GM23338 (cell line): Measurements from ENCODE around the gene DPYSL3. TPM values are rescaled to one million over a fixed set of nuclear protein-coding genes. Genes with fewer than 3 reads are reported as not detected.

ENCODE experiments used
- ATAC-seq: fragments of 200-7000 bp; cut with Tn5 transposase; 3 replicates; pipeline ENCODE4 v1.9.1; 2020
- DNase-seq: peaks from one replicate; pipeline ENCODE4 v3.0.0-alpha.2; 2015; ENCODE audit warnings: low spot score
- H2AFZ ChIP-seq: fragments of 200-600 bp; sonication (generic); 2 replicates; pipeline ENCODE4 v1.8.0; 2016; ENCODE audit warnings: antibody characterized with exemption, mild to moderate bottlenecking, moderate library complexity
- H3F3A ChIP-seq: fragments of 200-600 bp; sonication (generic); replicated peaks from 2 replicates; pipeline ENCODE4 v1.8.0; 2017; ENCODE audit warnings: antibody characterized with exemption, mixed run types, low read depth
- H3K27ac ChIP-seq: fragments of 200-600 bp; sonication (generic); 2 replicates; pipeline ENCODE4 v1.6.1; 2016; ENCODE audit warnings: low read depth
- H3K27me3 ChIP-seq: fragments of 200-600 bp; sonication (generic); 2 replicates; pipeline ENCODE4 v1.8.0; 2016; ENCODE audit warnings: mild to moderate bottlenecking, mixed run types, moderate library complexity; ENCODE audit not compliant: insufficient read depth
- H3K36me3 ChIP-seq: fragments of 200-600 bp; sonication (generic); 2 replicates; pipeline ENCODE4 v1.8.0; 2016; ENCODE audit warnings: mild to moderate bottlenecking; ENCODE audit not compliant: insufficient read depth
- H3K4me1 ChIP-seq: fragments of 200-600 bp; sonication (generic); 2 replicates; pipeline ENCODE4 v1.8.0; 2016; ENCODE audit warnings: mild to moderate bottlenecking, moderate library complexity; ENCODE audit not compliant: insufficient read depth
- H3K4me2 ChIP-seq: fragments of 200-600 bp; sonication (generic); 2 replicates; pipeline ENCODE4 v1.7.1; 2017; ENCODE audit warnings: mixed run types
- H3K4me3 ChIP-seq: fragments of 200-600 bp; sonication (generic); 2 replicates; pipeline ENCODE4 v1.6.1; 2016; ENCODE audit warnings: mixed run types
- H3K79me2 ChIP-seq: fragments of 200-600 bp; sonication (generic); replicated peaks from 2 replicates; pipeline ENCODE4 v1.8.0; 2017; ENCODE audit warnings: mild to moderate bottlenecking; ENCODE audit not compliant: insufficient read depth
- H3K9me2 ChIP-seq: fragments of 200-600 bp; sonication (generic); 2 replicates; pipeline ENCODE4 v1.8.0; 2017; ENCODE audit not compliant: insufficient read depth
- H4K20me1 ChIP-seq: fragments of 200-600 bp; sonication (generic); replicated peaks from 2 replicates; pipeline ENCODE4 v1.8.0; 2017; ENCODE audit warnings: mild to moderate bottlenecking; ENCODE audit not compliant: insufficient read depth
- H3K27ac Mint-ChIP-seq: 2 replicates; pipeline ENCODE4 v1.8.0; 2020; ENCODE audit warnings: inconsistent platforms, mild to moderate bottlenecking, moderate library complexity, mixed read lengths
- H3K27me3 Mint-ChIP-seq: 3 replicates; pipeline ENCODE4 v1.8.0; 2022; ENCODE audit warnings: low read depth, mild to moderate bottlenecking, moderate library complexity, mixed read lengths, inconsistent platforms; ENCODE audit not compliant: insufficient read depth, poor library complexity
- H3K36me3 Mint-ChIP-seq: 3 replicates; pipeline ENCODE4 v1.8.0; 2021; ENCODE audit warnings: low read depth, mild to moderate bottlenecking, inconsistent platforms, moderate library complexity, mixed read lengths
- H3K4me1 Mint-ChIP-seq: 3 replicates; pipeline ENCODE4 v1.8.0; 2020; ENCODE audit warnings: mild to moderate bottlenecking, inconsistent platforms, mixed read lengths
- H3K4me3 Mint-ChIP-seq: 3 replicates; pipeline ENCODE4 v1.8.0; 2021; ENCODE audit warnings: moderate library complexity, mild to moderate bottlenecking, inconsistent platforms, mixed read lengths
- H3K9me3 Mint-ChIP-seq: 3 replicates; pipeline ENCODE4 v1.8.0; 2020; ENCODE audit warnings: moderate library complexity, mild to moderate bottlenecking, inconsistent platforms, mixed read lengths
- CREB1 ChIP-seq: fragments of 250-450 bp; sonication (Bioruptor Pico); IDR thresholded peaks from 2 replicates; pipeline ENCODE4 v1.5.0; 2020; ENCODE audit warnings: low read depth, mild to moderate bottlenecking, moderate library complexity
- ETS1 ChIP-seq: IDR thresholded peaks from 2 replicates; pipeline ENCODE4 v1.6.1; 2016; ENCODE audit warnings: antibody characterized with exemption
- EZH2 ChIP-seq: fragments of 200-600 bp; sonication (generic); IDR thresholded peaks from one replicate; pipeline ENCODE4 v1.8.0; 2017; ENCODE audit warnings: antibody characterized with exemption, mild to moderate bottlenecking, low read depth; ENCODE audit not compliant: unreplicated experiment
- EZH2phosphoT487 ChIP-seq: fragments of 200-600 bp; sonication (generic); IDR thresholded peaks from one replicate; pipeline ENCODE4 v1.8.1; 2018; ENCODE audit warnings: antibody characterized with exemption; ENCODE audit not compliant: unreplicated experiment
- JUNB ChIP-seq: IDR thresholded peaks from one replicate; pipeline ENCODE4 v1.6.1; 2016; ENCODE audit warnings: antibody characterized with exemption; ENCODE audit not compliant: unreplicated experiment
- NANOG ChIP-seq: IDR thresholded peaks from 2 replicates; pipeline ENCODE4 v1.6.1; 2016; ENCODE audit warnings: antibody characterized with exemption, borderline replicate concordance
- POLR2AphosphoS5 ChIP-seq: IDR thresholded peaks from 2 replicates; pipeline ENCODE4 v1.6.1; 2016; ENCODE audit warnings: antibody characterized with exemption, low read depth
- STAT1 ChIP-seq: IDR thresholded peaks from one replicate; pipeline ENCODE4 v1.6.1; 2016; ENCODE audit warnings: antibody characterized with exemption; ENCODE audit not compliant: unreplicated experiment
- ZNF114 ChIP-seq: fragments of 250-450 bp; sonication (Bioruptor Pico); IDR thresholded peaks from 2 replicates; pipeline ENCODE4 v1.5.0; 2020; ENCODE audit warnings: mild to moderate bottlenecking, moderate library complexity
- ZNF331 ChIP-seq: fragments of 250-450 bp; sonication (Bioruptor Pico); IDR thresholded peaks from 2 replicates; pipeline ENCODE4 v1.5.0; 2020; ENCODE audit warnings: low read depth, mild to moderate bottlenecking, moderate library complexity
- polyA plus RNA-seq: library from polyadenylated mRNA; unstranded; fragments of >200 nt; fragmentation: Nextera tagmentation; extraction: Ambion mirVana; gene quantifications from 2 replicates; pipeline ENCODE4 v1.2.1, GENCODE V29; 2016
- total RNA-seq: library from RNA; depleted of rRNA; stranded (reverse); fragments of >200 nt; shearing (Covaris generic); gene quantifications from 2 replicates; pipeline ENCODE4 v1.2.3, GENCODE V29; 2014
- TF ChIP-seq, protein P1 (sequence below), 2 experiments: fragments of 200-600 bp in 1 of 2; sonication (generic) in 1 of 2; conservative IDR thresholded peaks; 2 replicates each; pipeline versions ENCODE4 v1.5.1 to v1.6.1; 2016 to 2017; ENCODE audit warnings: antibody characterized with exemption in 2 of 2, low read depth in 2 of 2, mild to moderate bottlenecking in 2 of 2, moderate library complexity in 1 of 2
- TF ChIP-seq, protein P2 (sequence below): IDR thresholded peaks from one replicate; pipeline ENCODE4 v1.6.1; 2018; ENCODE audit warnings: antibody characterized with exemption; ENCODE audit not compliant: unreplicated experiment
- TF ChIP-seq, protein P3 (sequence below): fragments of 250-450 bp; sonication (Bioruptor Pico); IDR thresholded peaks from 2 replicates; pipeline ENCODE4 v1.5.0; 2020; ENCODE audit warnings: mild to moderate bottlenecking, moderate library complexity

DPYSL3 gene
- total and polyA plus RNA-seq, 2 experiments from 2014 or later: 97.6 to 455 TPM

- peak overlapping the region; percentile 95 for H3K4me2 ChIP-seq
- H2AFZ ChIP-seq: no peak overlapping the region
- Mint-ChIP-seq H3K9me3 (no peaks in the 10 kb centered on the region), H3K36me3 (peaks cover 8% of the 10 kb centered on the region), H3K4me1 (peaks cover 28% of the 10 kb centered on the region), H3K27me3 (peaks cover 14% of the 10 kb centered on the region), H3K4me3 (peak overlapping the region; percentile 90), H3K27ac (no peak overlapping the region)
- H3K4me1 ChIP-seq: peaks cover 28% of the 10 kb centered on the region
- peaks cover 6% of the 10 kb centered on the region; the same call in 1 of the 2 replicates for H3F3A ChIP-seq
- H3K4me3 ChIP-seq: peak overlapping the region; percentile 91
- ATAC-seq (no peak), DNase-seq (no peak)
- no peak for TF ChIP-seq ETS1
- TF ChIP-seq JUNB: no peak
- no peak for TF ChIP-seq NANOG
- TF ChIP-seq POLR2AphosphoS5: no peak
- TF ChIP-seq ZNF331 (CRISPR knock-in tag): no peak
- TF ChIP-seq, protein P1, sequence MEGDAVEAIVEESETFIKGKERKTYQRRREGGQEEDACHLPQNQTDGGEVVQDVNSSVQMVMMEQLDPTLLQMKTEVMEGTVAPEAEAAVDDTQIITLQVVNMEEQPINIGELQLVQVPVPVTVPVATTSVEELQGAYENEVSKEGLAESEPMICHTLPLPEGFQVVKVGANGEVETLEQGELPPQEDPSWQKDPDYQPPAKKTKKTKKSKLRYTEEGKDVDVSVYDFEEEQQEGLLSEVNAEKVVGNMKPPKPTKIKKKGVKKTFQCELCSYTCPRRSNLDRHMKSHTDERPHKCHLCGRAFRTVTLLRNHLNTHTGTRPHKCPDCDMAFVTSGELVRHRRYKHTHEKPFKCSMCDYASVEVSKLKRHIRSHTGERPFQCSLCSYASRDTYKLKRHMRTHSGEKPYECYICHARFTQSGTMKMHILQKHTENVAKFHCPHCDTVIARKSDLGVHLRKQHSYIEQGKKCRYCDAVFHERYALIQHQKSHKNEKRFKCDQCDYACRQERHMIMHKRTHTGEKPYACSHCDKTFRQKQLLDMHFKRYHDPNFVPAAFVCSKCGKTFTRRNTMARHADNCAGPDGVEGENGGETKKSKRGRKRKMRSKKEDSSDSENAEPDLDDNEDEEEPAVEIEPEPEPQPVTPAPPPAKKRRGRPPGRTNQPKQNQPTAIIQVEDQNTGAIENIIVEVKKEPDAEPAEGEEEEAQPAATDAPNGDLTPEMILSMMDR (conservative IDR thresholded peaks at IDR 0.05; ENCODE audit: low read depth in 2 of 2): no peak
- TF ChIP-seq ZNF114: no peak
- no peak for TF ChIP-seq CREB1
- TF ChIP-seq, protein P2, sequence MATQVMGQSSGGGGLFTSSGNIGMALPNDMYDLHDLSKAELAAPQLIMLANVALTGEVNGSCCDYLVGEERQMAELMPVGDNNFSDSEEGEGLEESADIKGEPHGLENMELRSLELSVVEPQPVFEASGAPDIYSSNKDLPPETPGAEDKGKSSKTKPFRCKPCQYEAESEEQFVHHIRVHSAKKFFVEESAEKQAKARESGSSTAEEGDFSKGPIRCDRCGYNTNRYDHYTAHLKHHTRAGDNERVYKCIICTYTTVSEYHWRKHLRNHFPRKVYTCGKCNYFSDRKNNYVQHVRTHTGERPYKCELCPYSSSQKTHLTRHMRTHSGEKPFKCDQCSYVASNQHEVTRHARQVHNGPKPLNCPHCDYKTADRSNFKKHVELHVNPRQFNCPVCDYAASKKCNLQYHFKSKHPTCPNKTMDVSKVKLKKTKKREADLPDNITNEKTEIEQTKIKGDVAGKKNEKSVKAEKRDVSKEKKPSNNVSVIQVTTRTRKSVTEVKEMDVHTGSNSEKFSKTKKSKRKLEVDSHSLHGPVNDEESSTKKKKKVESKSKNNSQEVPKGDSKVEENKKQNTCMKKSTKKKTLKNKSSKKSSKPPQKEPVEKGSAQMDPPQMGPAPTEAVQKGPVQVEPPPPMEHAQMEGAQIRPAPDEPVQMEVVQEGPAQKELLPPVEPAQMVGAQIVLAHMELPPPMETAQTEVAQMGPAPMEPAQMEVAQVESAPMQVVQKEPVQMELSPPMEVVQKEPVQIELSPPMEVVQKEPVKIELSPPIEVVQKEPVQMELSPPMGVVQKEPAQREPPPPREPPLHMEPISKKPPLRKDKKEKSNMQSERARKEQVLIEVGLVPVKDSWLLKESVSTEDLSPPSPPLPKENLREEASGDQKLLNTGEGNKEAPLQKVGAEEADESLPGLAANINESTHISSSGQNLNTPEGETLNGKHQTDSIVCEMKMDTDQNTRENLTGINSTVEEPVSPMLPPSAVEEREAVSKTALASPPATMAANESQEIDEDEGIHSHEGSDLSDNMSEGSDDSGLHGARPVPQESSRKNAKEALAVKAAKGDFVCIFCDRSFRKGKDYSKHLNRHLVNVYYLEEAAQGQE: no peak
- no peak for TF ChIP-seq EZH2phosphoT487
- TF ChIP-seq STAT1: no peak
- TF ChIP-seq, protein P3, sequence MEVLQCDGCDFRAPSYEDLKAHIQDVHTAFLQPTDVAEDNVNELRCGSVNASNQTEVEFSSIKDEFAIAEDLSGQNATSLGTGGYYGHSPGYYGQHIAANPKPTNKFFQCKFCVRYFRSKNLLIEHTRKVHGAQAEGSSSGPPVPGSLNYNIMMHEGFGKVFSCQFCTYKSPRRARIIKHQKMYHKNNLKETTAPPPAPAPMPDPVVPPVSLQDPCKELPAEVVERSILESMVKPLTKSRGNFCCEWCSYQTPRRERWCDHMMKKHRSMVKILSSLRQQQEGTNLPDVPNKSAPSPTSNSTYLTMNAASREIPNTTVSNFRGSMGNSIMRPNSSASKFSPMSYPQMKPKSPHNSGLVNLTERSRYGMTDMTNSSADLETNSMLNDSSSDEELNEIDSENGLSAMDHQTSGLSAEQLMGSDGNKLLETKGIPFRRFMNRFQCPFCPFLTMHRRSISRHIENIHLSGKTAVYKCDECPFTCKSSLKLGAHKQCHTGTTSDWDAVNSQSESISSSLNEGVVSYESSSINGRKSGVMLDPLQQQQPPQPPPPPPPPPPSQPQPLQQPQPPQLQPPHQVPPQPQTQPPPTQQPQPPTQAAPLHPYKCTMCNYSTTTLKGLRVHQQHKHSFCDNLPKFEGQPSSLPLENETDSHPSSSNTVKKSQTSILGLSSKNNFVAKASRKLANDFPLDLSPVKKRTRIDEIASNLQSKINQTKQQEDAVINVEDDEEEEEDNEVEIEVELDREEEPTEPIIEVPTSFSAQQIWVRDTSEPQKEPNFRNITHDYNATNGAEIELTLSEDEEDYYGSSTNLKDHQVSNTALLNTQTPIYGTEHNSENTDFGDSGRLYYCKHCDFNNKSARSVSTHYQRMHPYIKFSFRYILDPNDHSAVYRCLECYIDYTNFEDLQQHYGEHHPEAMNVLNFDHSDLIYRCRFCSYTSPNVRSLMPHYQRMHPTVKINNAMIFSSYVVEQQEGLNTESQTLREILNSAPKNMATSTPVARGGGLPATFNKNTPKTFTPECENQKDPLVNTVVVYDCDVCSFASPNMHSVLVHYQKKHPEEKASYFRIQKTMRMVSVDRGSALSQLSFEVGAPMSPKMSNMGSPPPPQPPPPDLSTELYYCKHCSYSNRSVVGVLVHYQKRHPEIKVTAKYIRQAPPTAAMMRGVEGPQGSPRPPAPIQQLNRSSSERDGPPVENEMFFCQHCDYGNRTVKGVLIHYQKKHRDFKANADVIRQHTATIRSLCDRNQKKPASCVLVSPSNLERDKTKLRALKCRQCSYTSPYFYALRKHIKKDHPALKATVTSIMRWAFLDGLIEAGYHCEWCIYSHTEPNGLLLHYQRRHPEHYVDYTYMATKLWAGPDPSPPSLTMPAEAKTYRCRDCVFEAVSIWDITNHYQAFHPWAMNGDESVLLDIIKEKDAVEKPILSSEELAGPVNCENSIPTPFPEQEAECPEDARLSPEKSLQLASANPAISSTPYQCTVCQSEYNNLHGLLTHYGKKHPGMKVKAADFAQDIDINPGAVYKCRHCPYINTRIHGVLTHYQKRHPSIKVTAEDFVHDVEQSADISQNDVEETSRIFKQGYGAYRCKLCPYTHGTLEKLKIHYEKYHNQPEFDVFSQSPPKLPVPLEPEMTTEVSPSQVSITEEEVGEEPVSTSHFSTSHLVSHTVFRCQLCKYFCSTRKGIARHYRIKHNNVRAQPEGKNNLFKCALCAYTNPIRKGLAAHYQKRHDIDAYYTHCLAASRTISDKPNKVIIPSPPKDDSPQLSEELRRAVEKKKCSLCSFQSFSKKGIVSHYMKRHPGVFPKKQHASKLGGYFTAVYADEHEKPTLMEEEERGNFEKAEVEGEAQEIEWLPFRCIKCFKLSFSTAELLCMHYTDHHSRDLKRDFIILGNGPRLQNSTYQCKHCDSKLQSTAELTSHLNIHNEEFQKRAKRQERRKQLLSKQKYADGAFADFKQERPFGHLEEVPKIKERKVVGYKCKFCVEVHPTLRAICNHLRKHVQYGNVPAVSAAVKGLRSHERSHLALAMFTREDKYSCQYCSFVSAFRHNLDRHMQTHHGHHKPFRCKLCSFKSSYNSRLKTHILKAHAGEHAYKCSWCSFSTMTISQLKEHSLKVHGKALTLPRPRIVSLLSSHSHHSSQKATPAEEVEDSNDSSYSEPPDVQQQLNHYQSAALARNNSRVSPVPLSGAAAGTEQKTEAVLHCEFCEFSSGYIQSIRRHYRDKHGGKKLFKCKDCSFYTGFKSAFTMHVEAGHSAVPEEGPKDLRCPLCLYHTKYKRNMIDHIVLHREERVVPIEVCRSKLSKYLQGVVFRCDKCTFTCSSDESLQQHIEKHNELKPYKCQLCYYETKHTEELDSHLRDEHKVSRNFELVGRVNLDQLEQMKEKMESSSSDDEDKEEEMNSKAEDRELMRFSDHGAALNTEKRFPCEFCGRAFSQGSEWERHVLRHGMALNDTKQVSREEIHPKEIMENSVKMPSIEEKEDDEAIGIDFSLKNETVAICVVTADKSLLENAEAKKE (CRISPR knock-in tag): no peak
- no peak for TF ChIP-seq EZH2
- no peak overlapping the region for H3K27ac ChIP-seq
- H3K36me3 ChIP-seq: no peaks in the 10 kb centered on the region
- H4K20me1 ChIP-seq: no peaks in the 10 kb centered on the region; the same call in 1 of the 2 replicates
- H3K9me2 ChIP-seq: no peaks in the 10 kb centered on the region
- H3K79me2 ChIP-seq: peaks cover 70% of the 10 kb centered on the region
- peaks cover 15% of the 10 kb centered on the region for H3K27me3 ChIP-seq
Measured at GRCh38 chr5:147507480-147508126, 2.3 kb downstream of the DPYSL3 start.
